Measurements from ENCODE around the gene SDK2. TPM values are rescaled to one million over a fixed set of nuclear protein-coding genes. Genes with fewer than 3 reads are reported as not detected.

SDK2 gene
- polyA plus RNA-seq, 1 experiment: 0.04 TPM

GRCh38 chr17:73411313-73411747 is 232.9 kb downstream of the SDK2 start:
- H3K4me3 ChIP-seq (ENCODE audit: low read depth, low read length): no peak overlapping the region
- H3K27me3 ChIP-seq (ENCODE audit: control insufficient read depth, insufficient read depth, low read length): no peaks in the 10 kb centered on the region
- CTCF ChIA-PET: interaction anchor here (0.6 to 2.5 kb wide), 3 partner anchors 10 to 89 kb away, joined by 3 to 14 read pairs (median 5); no protein-coding TSS in a partner anchor
- no peak for DNase-seq (ENCODE audit: low read depth)
- POLR2A ChIA-PET: no interaction called here
- H3K36me3 ChIP-seq (ENCODE audit: control insufficient read depth, insufficient read depth, low read length): no peaks in the 10 kb centered on the region
- TF ChIP-seq CTCF (IDR thresholded peaks at IDR 0.05; ENCODE audit: insufficient read depth, low read depth, low read length): no peak

- CTCF ChIA-PET: interaction anchor here (1.1 to 2.5 kb wide), 2 partner anchors 11 to 18 kb away, joined by 5 to 14 read pairs; no protein-coding TSS in a partner anchor
- DNase-seq (ENCODE audit: low read depth): no peak
- POLR2A ChIA-PET: no interaction called here
- Histone ChIP-seq H3K27me3 (ENCODE audit: control insufficient read depth, insufficient read depth, low read length) (no peaks in the 10 kb centered on the region), H3K4me3 (ENCODE audit: low read depth, low read length) (no peak overlapping the region), H3K36me3 (ENCODE audit: control insufficient read depth, insufficient read depth, low read length) (no peaks in the 10 kb centered on the region)
- no peak for TF ChIP-seq CTCF (IDR thresholded peaks at IDR 0.05; ENCODE audit: insufficient read depth, low read depth, low read length)
Observed at GRCh38 chr17:73410586-73411312, 233.5 kb downstream of the SDK2 start.

- no peaks in the 10 kb centered on the region for H3K27me3 ChIP-seq (ENCODE audit: control insufficient read depth, insufficient read depth, low read length)
- no peak for DNase-seq (ENCODE audit: low read depth)
- POLR2A ChIA-PET: interaction anchor here (0.6 kb wide), 1 partner anchor 16 kb away, joined by 3 read pairs; no protein-coding TSS in a partner anchor
- no peaks in the 10 kb centered on the region for H3K36me3 ChIP-seq (ENCODE audit: control insufficient read depth, insufficient read depth, low read length)
- CTCF ChIA-PET: interaction anchor here (0.8 to 1.4 kb wide), 4 partner anchors 25 to 1107 kb away, joined by 3 to 5 read pairs (median 3); no protein-coding TSS in a partner anchor
- H3K4me3 ChIP-seq (ENCODE audit: low read depth, low read length): no peak overlapping the region
- no peak for TF ChIP-seq CTCF (IDR thresholded peaks at IDR 0.05; ENCODE audit: insufficient read depth, low read depth, low read length)
Observed at GRCh38 chr17:73404246-73404645, 240.0 kb downstream of the SDK2 start.

- no peak for TF ChIP-seq CTCF (IDR thresholded peaks at IDR 0.05; ENCODE audit: insufficient read depth, low read depth, low read length)
- H3K27me3 ChIP-seq (ENCODE audit: control insufficient read depth, insufficient read depth, low read length): no peaks in the 10 kb centered on the region; the same call in 1 of the 2 replicates
- no peaks in the 10 kb centered on the region for H3K36me3 ChIP-seq (ENCODE audit: control insufficient read depth, insufficient read depth, low read length)
- no peak overlapping the region for H3K4me3 ChIP-seq (ENCODE audit: low read depth, low read length)
- CTCF ChIA-PET: no interaction called here
- no peak for DNase-seq (ENCODE audit: low read depth)
- POLR2A ChIA-PET: no interaction called here
Observed at GRCh38 chr17:73402466-73402865, 241.8 kb downstream of the SDK2 start.

- CTCF ChIA-PET: no interaction called here
- no peaks in the 10 kb centered on the region for H3K36me3 ChIP-seq (ENCODE audit: control insufficient read depth, insufficient read depth, low read length)
- TF ChIP-seq CTCF (IDR thresholded peaks at IDR 0.05; ENCODE audit: insufficient read depth, low read depth, low read length): no peak
- POLR2A ChIA-PET: no interaction called here
- no peak overlapping the region for H3K4me3 ChIP-seq (ENCODE audit: low read depth, low read length)
- no peaks in the 10 kb centered on the region; the same call in 1 of the 2 replicates for H3K27me3 ChIP-seq (ENCODE audit: control insufficient read depth, insufficient read depth, low read length)
- no peak for DNase-seq (ENCODE audit: low read depth)
Observed at GRCh38 chr17:73401911-73402310, 242.3 kb downstream of the SDK2 start.
